IPS-18a (cell line): Measurements from ENCODE around the gene LBR.

Source experiments
- H3K27ac ChIP-seq: one replicate; pipeline ENCODE4 v1.5.1; 2013; ENCODE audit warnings: low read length
- H3K27me3 ChIP-seq: one replicate; pipeline ENCODE4 v1.6.1; 2013; ENCODE audit warnings: mild to moderate bottlenecking, low read length; ENCODE audit not compliant: control insufficient read depth, insufficient read depth
- H3K36me3 ChIP-seq: one replicate; pipeline ENCODE4 v1.6.1; 2013; ENCODE audit warnings: low read depth, low read length; ENCODE audit not compliant: control insufficient read depth
- H3K4me1 ChIP-seq: one replicate; pipeline ENCODE4 v1.6.1; 2013; ENCODE audit warnings: low read depth, low read length; ENCODE audit not compliant: control insufficient read depth
- H3K4me3 ChIP-seq: one replicate; pipeline ENCODE4 v1.5.1; 2013; ENCODE audit warnings: low read length
- H3K9ac ChIP-seq: one replicate; pipeline ENCODE4 v1.6.1; 2013; ENCODE audit warnings: mild to moderate bottlenecking, low read length, moderate library complexity
- H3K9me3 ChIP-seq: one replicate; pipeline ENCODE4 v1.6.1; 2013; ENCODE audit warnings: low read depth, low read length; ENCODE audit not compliant: control insufficient read depth

Gene LBR

GRCh38 chr1:225461533-225462428 lies 33.9 kb upstream of the LBR start:
- Histone ChIP-seq H3K9ac (no peak overlapping the region), H3K4me3 (no peak overlapping the region), H3K27ac (no peak overlapping the region)

GRCh38 chr1:225460737-225461532 lies 33.1 kb upstream of the LBR start:
- no peaks in the 10 kb centered on the region for H3K36me3 ChIP-seq
- H3K9ac ChIP-seq = no peak overlapping the region
- no peak overlapping the region for H3K4me3 ChIP-seq
- H3K27ac ChIP-seq = no peak overlapping the region
- no peaks in the 10 kb centered on the region for H3K9me3 ChIP-seq
- no peaks in the 10 kb centered on the region for H3K27me3 ChIP-seq
- H3K4me1 ChIP-seq = peaks cover 27% of the 10 kb centered on the region

More at GRCh38 chr1:225461533-225462428, 33.9 kb upstream of the LBR start:
- H3K9me3 ChIP-seq = no peaks in the 10 kb centered on the region
- H3K27me3 ChIP-seq = no peaks in the 10 kb centered on the region
- H3K4me1 ChIP-seq = peaks cover 27% of the 10 kb centered on the region
- H3K36me3 ChIP-seq = no peaks in the 10 kb centered on the region

- Histone ChIP-seq H3K36me3 (no peaks in the 10 kb centered on the region), H3K27me3 (no peaks in the 10 kb centered on the region), H3K4me3 (no peak overlapping the region), H3K4me1 (peaks cover 23% of the 10 kb centered on the region), H3K9me3 (no peaks in the 10 kb centered on the region), H3K9ac (no peak overlapping the region), H3K27ac (no peak overlapping the region)
These were observed 32.3 kb upstream of the LBR start for GRCh38 chr1:225460021-225460736.

DNA sequence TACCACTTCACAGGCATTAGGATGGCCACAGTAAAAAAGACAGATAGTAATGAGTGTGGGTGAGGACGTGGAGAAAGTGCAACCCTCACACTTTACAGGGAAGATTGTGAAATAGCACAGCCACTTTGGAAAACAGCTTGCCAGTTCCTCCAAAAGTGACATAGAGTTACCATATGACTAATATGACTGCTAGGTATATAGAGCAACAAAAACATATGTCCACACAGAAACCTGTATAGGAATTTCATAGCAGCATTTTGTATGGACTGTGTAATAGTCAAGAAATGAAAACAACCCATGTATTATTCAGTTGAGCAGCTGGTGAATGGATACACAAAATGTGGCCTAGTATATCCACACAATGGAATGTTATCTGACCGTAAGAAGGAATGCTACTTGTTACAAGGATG lies 30.4 kb upstream of the LBR start:
- H3K27me3 ChIP-seq = no peaks in the 10 kb centered on the region
- peaks cover 14% of the 10 kb centered on the region for H3K4me1 ChIP-seq
- H3K36me3 ChIP-seq = no peaks in the 10 kb centered on the region
- H3K9me3 ChIP-seq = no peaks in the 10 kb centered on the region
- no peak overlapping the region for H3K27ac ChIP-seq
- no peak overlapping the region for H3K4me3 ChIP-seq
- no peak overlapping the region for H3K9ac ChIP-seq

- Histone ChIP-seq H3K4me3 (no peak overlapping the region), H3K36me3 (no peaks in the 10 kb centered on the region), H3K9ac (no peak overlapping the region), H3K27ac (no peak overlapping the region), H3K4me1 (no peaks in the 10 kb centered on the region), H3K27me3 (no peaks in the 10 kb centered on the region), H3K9me3 (no peaks in the 10 kb centered on the region)
These were observed 26.9 kb upstream of the LBR start for GRCh38 chr1:225454733-225455132.

DNA sequence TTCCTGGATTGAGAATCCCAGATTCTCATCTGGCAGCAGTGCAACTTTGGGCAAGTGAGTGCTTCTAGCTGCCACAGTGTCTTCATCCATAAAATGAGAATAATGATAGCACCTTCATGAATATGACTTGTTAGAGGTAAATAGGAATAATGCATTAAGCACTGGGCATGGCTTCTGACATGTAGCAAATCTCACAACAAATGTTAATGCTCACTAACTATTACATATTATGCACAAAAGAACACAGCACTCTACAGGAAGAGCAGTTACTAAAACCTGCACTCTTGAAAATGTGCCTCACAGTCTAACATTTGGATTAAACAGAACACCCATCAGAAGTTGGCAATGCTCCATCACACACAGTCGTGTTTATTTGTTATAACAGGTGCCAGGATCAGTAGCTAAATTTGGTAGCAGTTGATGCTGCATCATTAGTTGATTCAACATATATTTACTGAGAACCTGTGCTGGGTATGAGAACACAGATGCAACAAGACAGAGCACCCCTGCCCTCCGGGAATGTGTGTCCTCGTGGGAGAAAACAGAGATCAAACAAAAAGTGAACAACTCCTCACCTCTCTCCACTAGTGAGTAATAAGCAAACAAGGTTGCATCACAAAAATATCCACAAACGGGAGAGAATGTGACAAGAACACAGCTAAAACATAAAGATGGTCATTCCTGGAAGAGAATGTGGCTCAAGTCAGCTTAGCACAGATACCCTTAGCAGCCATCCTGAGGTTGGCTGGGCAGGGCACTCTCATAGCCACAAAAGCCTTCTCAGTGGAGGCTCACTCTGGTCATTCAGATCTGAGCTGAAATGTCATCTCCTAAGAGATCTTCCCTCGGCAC lies 26.2 kb upstream of the LBR start:
- Histone ChIP-seq H3K4me1 (no peaks in the 10 kb centered on the region), H3K36me3 (no peaks in the 10 kb centered on the region), H3K27me3 (no peaks in the 10 kb centered on the region), H3K4me3 (no peak overlapping the region), H3K9me3 (no peaks in the 10 kb centered on the region), H3K9ac (no peak overlapping the region), H3K27ac (no peak overlapping the region)

DNA sequence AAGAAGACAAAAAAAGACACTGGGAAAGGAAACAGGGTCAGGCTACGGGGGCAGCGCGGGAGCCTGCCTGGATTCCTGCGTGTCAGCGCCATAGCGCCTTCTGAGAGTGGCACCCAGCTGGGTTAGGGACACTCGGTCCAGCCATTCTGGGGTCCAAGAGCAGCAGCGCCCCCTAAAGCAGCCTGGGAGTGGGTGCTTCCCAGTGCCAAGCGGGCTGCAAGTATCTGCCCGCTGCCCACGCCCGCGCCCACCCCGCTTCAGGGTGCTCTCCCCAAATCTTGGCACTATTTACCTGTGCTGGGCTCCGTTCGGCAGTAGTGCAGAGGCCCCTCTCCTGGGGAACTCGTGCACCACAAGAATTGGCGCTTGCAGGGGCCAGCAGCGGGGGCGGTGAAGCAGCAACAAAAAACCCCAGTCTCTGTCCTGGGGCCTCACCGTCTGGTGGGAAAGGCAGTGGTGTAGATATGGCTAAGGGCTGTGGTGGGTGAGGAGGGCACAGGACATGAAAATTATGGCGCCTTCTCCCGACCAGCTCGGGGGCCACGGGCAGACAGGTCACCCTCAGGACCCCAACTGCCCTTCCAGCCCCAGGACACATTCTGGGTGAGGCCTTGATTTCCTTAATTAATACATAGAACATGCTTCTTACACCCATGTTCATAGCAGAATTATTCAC lies 24.1 kb upstream of the LBR start:
- H3K27me3 ChIP-seq = no peaks in the 10 kb centered on the region
- no peaks in the 10 kb centered on the region for H3K36me3 ChIP-seq
- no peak overlapping the region for H3K4me3 ChIP-seq
- no peak overlapping the region for H3K9ac ChIP-seq
- H3K9me3 ChIP-seq = no peaks in the 10 kb centered on the region
- H3K4me1 ChIP-seq = peaks cover 5% of the 10 kb centered on the region
- H3K27ac ChIP-seq = no peak overlapping the region

- peaks cover 10% of the 10 kb centered on the region for H3K4me1 ChIP-seq
- no peaks in the 10 kb centered on the region for H3K36me3 ChIP-seq
- no peak overlapping the region for H3K4me3 ChIP-seq
- no peak overlapping the region for H3K9ac ChIP-seq
- H3K27ac ChIP-seq = no peak overlapping the region
- no peaks in the 10 kb centered on the region for H3K27me3 ChIP-seq
- no peaks in the 10 kb centered on the region for H3K9me3 ChIP-seq
These were observed 23.5 kb upstream of the LBR start for GRCh38 chr1:225451340-225451739.

GRCh38 chr1:225450491-225451191 lies 22.8 kb upstream of the LBR start:
- peaks cover 14% of the 10 kb centered on the region for H3K4me1 ChIP-seq
- no peak overlapping the region for H3K9ac ChIP-seq
- no peaks in the 10 kb centered on the region for H3K36me3 ChIP-seq
- H3K27ac ChIP-seq = no peak overlapping the region
- H3K4me3 ChIP-seq = no peak overlapping the region
- no peaks in the 10 kb centered on the region for H3K9me3 ChIP-seq
- H3K27me3 ChIP-seq = no peaks in the 10 kb centered on the region

DNA sequence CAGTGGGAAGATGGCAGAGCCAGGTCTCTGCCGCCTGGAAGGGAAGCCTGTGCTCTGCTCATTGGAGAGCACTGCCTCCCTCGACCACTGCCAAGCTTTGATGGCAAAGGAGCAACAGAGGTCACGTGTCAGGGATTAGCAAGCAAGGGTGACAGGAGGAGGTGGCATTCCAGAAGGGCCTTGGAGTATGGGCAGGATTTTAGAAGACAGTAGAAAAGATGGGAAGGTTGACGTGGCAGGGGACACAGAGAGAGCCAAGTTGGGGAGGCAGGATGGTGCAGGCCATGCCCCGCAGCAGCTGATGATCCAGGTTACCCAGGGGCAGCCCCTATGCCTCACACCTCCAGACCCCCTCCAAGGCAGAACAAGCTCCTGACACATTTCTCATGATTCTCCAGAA lies 21.9 kb upstream of the LBR start:
- no peak overlapping the region for H3K27ac ChIP-seq

More for the DNA sequence above, 21.9 kb upstream of the LBR start:
- Histone ChIP-seq H3K9me3 (no peaks in the 10 kb centered on the region), H3K4me1 (peaks cover 14% of the 10 kb centered on the region), H3K36me3 (no peaks in the 10 kb centered on the region), H3K9ac (no peak overlapping the region), H3K4me3 (no peak overlapping the region), H3K27me3 (no peaks in the 10 kb centered on the region)
